Measurements from ENCODE around the gene KCNAB2.
A peak's percentile ranks its signal among the peaks of the same experiment; 100 is the strongest.

Gene KCNAB2

DNA sequence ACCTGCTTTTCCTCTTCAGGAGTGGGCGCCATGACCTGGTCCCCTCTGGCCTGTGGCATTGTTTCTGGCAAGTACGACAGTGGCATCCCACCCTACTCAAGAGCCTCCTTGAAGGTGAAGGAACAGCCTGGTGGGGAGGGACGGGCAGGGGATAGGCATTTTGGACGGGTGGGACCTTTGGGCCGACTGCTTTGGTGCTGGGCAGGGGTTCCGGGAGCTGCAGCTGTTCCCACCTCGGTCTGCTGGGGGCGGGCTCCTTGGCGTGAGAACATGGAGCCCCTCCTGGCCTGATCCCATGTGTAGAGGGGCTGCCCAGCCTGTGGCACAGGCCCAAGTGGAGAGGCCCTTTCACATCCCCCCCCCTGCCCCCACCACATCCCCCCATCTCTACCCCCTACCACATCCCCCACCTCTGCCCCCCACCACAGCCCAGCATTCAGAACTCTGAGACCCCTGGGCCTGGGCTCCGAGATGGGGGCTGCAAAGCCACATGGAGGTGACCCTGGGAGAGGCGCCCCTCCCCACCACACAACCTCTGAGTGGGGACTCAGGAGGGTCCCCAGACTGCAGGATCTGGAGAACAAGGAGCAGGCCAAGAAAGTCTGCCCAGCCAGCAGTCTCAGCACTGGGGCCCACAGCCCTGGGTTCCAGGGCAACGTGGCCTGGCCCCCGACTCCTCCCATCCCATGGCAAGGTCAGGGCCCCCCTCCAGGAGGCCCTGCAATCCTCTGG, 50.0 kb downstream of the KCNAB2 start:
- peaks cover 26% of the 10 kb centered on the region for H3K36me3 Mint-ChIP-seq (ENCODE audit: low read depth)
- H3K4me1 Mint-ChIP-seq: peaks cover 3% of the 10 kb centered on the region

GRCh38 chr1:6096243-6097116, 50.8 kb downstream of the KCNAB2 start:
- peaks cover 3% of the 10 kb centered on the region for H3K4me1 Mint-ChIP-seq
- H3K9me3 Mint-ChIP-seq: no peaks in the 10 kb centered on the region
- no peak for ATAC-seq
- H3K27me3 Mint-ChIP-seq: no peaks in the 10 kb centered on the region
- H3K4me3 Mint-ChIP-seq: no peak overlapping the region
- DNase-seq: no peak
- H3K36me3 Mint-ChIP-seq (ENCODE audit: low read depth): peaks cover 22% of the 10 kb centered on the region
- H3K27ac Mint-ChIP-seq: no peak overlapping the region

More for the DNA sequence above, 50.0 kb downstream of the KCNAB2 start:
- Mint-ChIP-seq H3K4me3 (no peak overlapping the region), H3K9me3 (no peaks in the 10 kb centered on the region), H3K27ac (no peak overlapping the region), H3K27me3 (no peaks in the 10 kb centered on the region)
- ATAC-seq (no peak), DNase-seq (no peak)

DNA sequence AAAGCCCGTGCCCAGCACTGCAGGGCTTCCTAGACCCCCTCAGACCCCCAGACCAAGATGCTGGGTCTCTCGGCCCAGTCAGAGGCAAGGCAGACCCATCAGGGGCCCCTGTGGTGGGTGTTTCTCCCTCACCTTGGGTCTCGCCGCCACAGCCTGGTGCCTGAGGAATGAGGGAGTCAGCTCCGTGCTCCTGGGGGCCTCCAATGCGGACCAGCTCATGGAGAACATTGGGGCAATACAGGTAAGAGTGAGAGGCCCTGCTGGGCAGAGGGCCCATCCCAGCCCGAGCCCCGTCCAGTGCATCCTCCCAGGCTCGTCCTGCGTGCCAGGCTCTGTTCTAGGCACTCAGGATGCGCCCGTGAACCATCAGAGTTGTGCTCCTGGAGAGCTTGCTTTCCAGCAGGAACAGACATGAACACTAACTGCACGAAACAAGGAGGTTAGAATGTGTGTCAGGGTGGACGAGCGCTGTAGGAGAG, 51.5 kb downstream of the KCNAB2 start:
- H3K27me3 Mint-ChIP-seq: no peaks in the 10 kb centered on the region
- peaks cover 19% of the 10 kb centered on the region for H3K36me3 Mint-ChIP-seq (ENCODE audit: low read depth)
- DNase-seq (no peak), ATAC-seq (no peak)
- peak overlapping the region; percentile 7 for H3K27ac Mint-ChIP-seq
- H3K9me3 Mint-ChIP-seq: no peaks in the 10 kb centered on the region
- H3K4me3 Mint-ChIP-seq: no peak overlapping the region
- H3K4me1 Mint-ChIP-seq: peaks cover 3% of the 10 kb centered on the region

GRCh38 chr1:6097824-6098223, 52.1 kb downstream of the KCNAB2 start:
- DNase-seq (no peak), ATAC-seq (no peak)
- Mint-ChIP-seq H3K9me3 (no peaks in the 10 kb centered on the region), H3K27me3 (no peaks in the 10 kb centered on the region), H3K36me3 (ENCODE audit: low read depth) (peaks cover 19% of the 10 kb centered on the region), H3K4me3 (no peak overlapping the region), H3K27ac (peak overlapping the region; percentile 7), H3K4me1 (peaks cover 3% of the 10 kb centered on the region)

DNA sequence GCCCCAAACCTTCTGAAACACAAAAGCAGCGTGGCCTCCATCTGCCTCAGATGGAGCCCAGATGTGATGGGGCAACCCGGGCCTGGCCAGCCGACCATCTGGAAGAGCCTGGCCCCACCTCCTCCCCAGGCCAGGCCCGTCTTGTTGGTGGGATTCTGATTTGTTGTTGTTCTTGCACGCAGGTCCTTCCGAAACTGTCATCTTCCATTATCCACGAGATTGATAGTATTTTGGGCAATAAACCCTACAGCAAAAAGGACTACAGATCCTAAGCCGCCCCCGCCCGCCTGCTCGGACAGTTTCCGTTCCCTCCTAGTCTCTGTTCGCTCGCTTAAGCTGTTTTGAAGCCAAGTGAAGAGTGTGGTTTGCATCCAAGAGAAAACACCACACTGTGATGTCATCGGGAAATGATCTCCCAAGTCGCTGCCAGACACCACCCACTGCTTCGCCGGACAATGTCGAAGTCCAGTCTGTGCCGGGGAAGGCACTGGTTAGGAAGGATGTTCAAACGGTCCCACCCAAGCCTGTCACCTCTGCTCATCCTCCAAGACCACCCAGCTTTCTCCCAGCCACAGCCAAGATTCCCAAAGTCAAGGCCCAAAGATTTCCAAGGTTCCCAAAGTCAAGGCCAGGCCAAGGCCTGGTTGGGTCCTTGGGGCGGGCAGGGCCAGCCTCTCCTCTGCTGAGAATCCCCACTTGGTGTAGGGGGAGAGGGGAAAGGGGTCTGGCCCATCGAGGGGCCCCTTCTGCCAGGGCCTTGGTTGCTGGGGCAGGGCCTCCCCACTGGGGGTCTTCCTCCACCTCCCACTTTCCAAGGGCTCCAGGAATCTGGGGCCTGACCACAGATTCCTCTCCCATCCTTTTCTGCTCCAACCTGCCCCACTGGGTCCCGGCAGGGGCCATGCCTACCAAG, 52.9 kb downstream of the KCNAB2 start:
- peaks cover 19% of the 10 kb centered on the region for H3K36me3 Mint-ChIP-seq (ENCODE audit: low read depth)
- no peaks in the 10 kb centered on the region for H3K9me3 Mint-ChIP-seq
- no peak overlapping the region for H3K4me3 Mint-ChIP-seq
- no peak for DNase-seq
- H3K27me3 Mint-ChIP-seq: no peaks in the 10 kb centered on the region
- H3K27ac Mint-ChIP-seq: no peak overlapping the region
- ATAC-seq: no peak
- H3K4me1 Mint-ChIP-seq: peaks cover 3% of the 10 kb centered on the region

GRCh38 chr1:6099297-6099696, 53.6 kb downstream of the KCNAB2 start:
- Mint-ChIP-seq H3K27me3 (no peaks in the 10 kb centered on the region), H3K4me1 (peaks cover 3% of the 10 kb centered on the region), H3K9me3 (no peaks in the 10 kb centered on the region), H3K36me3 (ENCODE audit: low read depth) (peaks cover 14% of the 10 kb centered on the region), H3K4me3 (no peak overlapping the region), H3K27ac (no peak overlapping the region)
- ATAC-seq (no peak), DNase-seq (no peak)

DNA sequence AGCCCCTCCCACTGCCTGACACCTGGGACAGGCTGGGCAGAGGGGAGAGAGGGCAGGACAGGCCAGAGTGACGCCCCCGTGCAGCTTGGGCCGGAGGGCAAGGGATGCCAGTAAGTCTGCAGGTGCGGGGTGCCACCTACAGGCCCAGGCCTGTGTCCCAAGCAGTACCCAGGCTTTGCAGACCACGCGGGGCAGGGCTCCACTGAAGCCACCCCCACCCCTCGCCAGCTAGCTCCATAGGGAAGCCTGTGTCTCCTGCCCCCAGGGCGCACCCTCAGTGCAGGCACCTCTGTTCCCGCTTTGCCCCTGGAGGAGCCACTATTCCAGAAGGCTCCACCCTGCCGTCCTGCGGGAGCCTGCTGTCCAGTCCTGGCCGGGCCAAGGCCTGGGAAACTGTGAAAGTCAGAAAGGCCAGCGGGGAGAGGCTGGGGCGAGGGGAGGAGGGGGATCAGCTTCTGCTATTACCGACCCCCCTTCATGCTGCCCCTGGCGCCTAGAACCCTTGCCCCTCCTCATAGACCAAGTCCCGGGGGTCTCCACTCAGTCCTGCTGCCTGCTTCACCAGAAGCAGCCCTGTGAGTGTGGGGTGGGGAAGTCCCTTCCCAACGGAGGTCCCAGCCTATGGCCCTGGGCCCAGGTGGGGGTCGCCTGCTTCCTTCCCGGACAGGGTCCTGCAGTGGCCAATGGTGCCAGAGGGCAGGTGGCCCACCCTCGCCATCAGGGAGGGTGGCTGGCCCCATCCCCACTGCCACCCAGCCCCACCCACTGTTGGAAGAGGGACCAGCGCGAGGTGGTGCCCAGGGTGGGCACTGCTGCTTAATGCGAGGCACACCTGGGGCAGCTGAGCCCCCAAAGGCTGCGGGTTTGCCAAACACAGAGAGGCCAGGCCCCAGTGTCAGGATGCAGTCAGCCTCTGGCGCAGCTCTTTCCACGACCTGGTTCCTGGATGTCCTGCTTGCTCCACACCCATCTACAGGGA, 54.4 kb downstream of the KCNAB2 start:
- Mint-ChIP-seq H3K27me3 (peaks cover 2% of the 10 kb centered on the region), H3K4me3 (no peak overlapping the region), H3K9me3 (no peaks in the 10 kb centered on the region), H3K27ac (no peak overlapping the region), H3K36me3 (ENCODE audit: low read depth) (peaks cover 13% of the 10 kb centered on the region), H3K4me1 (peaks cover 3% of the 10 kb centered on the region)
- peak; percentile 9 for ATAC-seq
- DNase-seq: no peak

DNA sequence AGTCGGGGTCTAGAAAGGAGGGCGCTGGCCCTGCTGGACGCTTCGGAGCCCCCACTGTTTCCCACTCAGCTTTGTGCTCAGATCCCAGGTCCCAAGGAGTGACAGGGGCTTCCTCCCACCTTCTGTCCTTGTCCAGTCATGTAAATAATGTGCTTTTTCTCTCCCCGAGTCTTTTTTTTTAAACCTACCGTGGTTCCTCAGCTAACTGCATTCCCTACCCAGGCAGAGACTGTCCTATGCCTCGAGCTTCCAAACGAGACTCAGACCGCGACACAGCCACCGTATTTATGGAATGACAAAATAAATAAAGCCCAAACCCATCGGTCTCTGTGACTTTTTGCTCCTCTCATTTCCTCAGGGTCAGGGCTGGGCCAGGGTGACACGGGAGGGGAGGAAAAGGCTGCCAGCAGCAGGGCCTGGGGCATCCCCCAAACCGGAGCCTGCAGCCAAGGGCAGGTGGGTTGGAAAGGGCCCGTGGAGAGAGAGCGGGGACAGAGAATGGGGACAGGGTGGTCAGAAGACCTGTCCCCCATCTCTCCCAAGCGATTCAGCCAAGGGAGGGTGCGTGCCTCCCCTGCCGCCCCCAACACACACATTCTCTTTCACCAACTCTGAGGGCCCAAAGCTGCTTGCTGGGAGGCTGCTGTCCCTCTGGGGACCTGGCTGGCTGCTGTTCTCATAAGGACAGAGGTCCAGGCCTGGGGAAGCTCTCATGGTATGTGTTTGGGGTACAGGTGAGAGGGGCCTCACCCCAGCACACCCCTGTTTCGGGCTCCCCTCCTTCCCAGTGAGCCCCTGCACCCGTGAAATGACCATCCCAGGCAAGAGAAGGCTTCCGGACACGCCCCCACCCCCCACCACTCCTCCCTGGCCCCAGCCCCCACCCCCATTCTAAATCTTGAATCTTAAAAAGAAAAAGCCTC, 55.4 kb downstream of the KCNAB2 start:
- ATAC-seq (peak; percentile 20), DNase-seq (peak; percentile 21)
- H3K27me3 Mint-ChIP-seq: peaks cover 2% of the 10 kb centered on the region
- H3K4me3 Mint-ChIP-seq: peak overlapping the region; percentile 11
- H3K36me3 Mint-ChIP-seq (ENCODE audit: low read depth): peaks cover 13% of the 10 kb centered on the region
- no peak overlapping the region for H3K27ac Mint-ChIP-seq
- H3K4me1 Mint-ChIP-seq: peaks cover 3% of the 10 kb centered on the region
- no peaks in the 10 kb centered on the region for H3K9me3 Mint-ChIP-seq

- DNase-seq: no peak
- ATAC-seq: no peak
- H3K4me1 Mint-ChIP-seq: peaks cover 3% of the 10 kb centered on the region
- H3K9me3 Mint-ChIP-seq: no peaks in the 10 kb centered on the region
- H3K27me3 Mint-ChIP-seq: peaks cover 2% of the 10 kb centered on the region
- no peak overlapping the region for H3K4me3 Mint-ChIP-seq
- H3K36me3 Mint-ChIP-seq (ENCODE audit: low read depth): peaks cover 13% of the 10 kb centered on the region
- H3K27ac Mint-ChIP-seq: no peak overlapping the region
Measured at GRCh38 chr1:6101826-6102531, 56.3 kb downstream of the KCNAB2 start.

DNA sequence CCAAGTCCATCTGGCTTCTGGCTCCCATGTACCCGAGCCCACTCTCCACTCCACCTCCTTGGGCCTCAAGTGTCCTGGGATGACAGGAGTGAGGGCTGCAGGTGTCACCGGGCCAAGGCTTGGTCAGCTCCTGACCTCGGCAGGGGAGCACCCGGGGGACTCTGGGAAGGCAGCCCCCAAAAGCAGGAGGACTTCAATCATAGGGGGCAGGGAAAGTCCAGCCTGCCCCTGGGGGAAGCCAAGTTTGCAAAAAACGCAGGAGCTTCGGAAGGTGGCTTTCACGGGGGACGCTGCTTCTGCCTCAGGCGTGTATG, 56.8 kb downstream of the KCNAB2 start:
- H3K27ac Mint-ChIP-seq: no peak overlapping the region
- ATAC-seq (no peak), DNase-seq (no peak)
- H3K36me3 Mint-ChIP-seq (ENCODE audit: low read depth): peaks cover 9% of the 10 kb centered on the region
- H3K4me1 Mint-ChIP-seq: peaks cover 3% of the 10 kb centered on the region
- no peak overlapping the region for H3K4me3 Mint-ChIP-seq
- peaks cover 6% of the 10 kb centered on the region for H3K27me3 Mint-ChIP-seq
- H3K9me3 Mint-ChIP-seq: no peaks in the 10 kb centered on the region

DNA sequence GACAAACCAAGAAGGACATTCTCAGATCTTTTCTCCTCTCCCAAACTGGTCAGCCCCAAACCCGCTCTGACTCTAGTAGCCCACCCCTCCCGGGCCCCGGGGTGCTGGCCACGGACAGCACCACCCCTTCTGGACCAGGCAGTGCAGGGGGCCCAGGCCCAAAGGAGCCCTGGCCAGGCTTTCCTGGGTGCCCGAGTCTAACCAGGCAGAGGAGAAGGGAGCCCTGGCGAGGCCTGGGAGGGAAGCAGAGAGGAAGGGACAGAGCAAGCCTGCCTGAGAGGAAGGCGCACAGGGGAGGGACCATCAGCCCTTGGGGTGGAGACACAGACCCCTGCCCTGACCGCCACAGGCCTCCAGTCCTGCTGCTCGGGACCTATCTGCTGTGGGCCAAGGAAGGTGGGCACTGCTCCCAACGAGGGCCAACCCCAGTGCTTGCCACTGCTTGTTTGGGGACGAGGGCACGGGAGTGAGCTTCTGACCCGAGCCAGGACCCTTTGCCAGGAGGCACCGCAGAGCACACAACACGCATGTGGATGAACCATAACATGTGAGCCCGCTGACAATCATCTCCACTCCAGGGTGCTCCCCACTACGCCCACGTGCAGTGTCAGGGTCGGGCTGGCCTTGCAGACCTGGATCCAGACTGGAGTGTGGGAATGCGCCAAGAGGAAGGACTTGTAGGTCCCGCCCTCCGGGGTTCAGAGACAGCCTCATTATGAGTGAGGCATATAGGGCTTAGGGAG, 57.6 kb downstream of the KCNAB2 start:
- Mint-ChIP-seq H3K27me3 (peaks cover 10% of the 10 kb centered on the region), H3K27ac (no peak overlapping the region), H3K9me3 (no peaks in the 10 kb centered on the region), H3K36me3 (ENCODE audit: low read depth) (peaks cover 3% of the 10 kb centered on the region), H3K4me3 (no peak overlapping the region), H3K4me1 (no peaks in the 10 kb centered on the region)
- ATAC-seq: no peak
- no peak for DNase-seq
